Endothelial cell of umbilical vein (primary cell): ENCODE results near the gene ARHGAP32. TPM values are rescaled to one million over a fixed set of nuclear protein-coding genes. Genes with fewer than 3 reads are reported as not detected.

ENCODE experiments used
- BruUV-seq: library from RNA; stranded (reverse); fragments of 400-500 nt; replicated peaks from 2 replicates; lab custom pipeline; 2021; lab: Mats Ljungman, UMichigan
- CTCF ChIA-PET: fragments of 300-600, 350-600 bp; sonication (Branson Sonifier 250); formaldehyde crosslinking; loops from one replicate; lab custom pipeline; 2021; ENCODE audit warnings: antibody characterized with exemption, inconsistent platforms; lab: Charles Lee
- POLR2A ChIA-PET: fragments of 300-600, 350-600 bp; sonication (Branson Sonifier 250); formaldehyde crosslinking; loops from one replicate; lab custom pipeline; 2021; ENCODE audit warnings: antibody characterized with exemption, inconsistent platforms; lab: Charles Lee
- DNase-seq: peaks from one replicate; pipeline ENCODE4 v3.0.0-alpha.2; 2011; ENCODE audit warnings: low read depth, low spot score
- FAIRE-seq: peaks from 2 replicates; lab custom pipeline; 2011; peaks lifted over from hg19 to GRCh38; lab: Jason Lieb, UNC
- H2AFZ ChIP-seq: 2 replicates; pipeline ENCODE4 v1.6.0; 2012; ENCODE audit warnings: low read depth, low read length, control low read depth, inconsistent platforms
- H3K27ac ChIP-seq: 2 replicates; pipeline ENCODE4 v1.5.1; 2011; ENCODE audit warnings: low read depth, mild to moderate bottlenecking, control low read depth, low read length, moderate library complexity; ENCODE audit not compliant: insufficient read depth
- H3K27me3 ChIP-seq, 2 experiments: 2 replicates each; pipeline versions ENCODE4 v1.6.0 to v1.6.1; 2011; ENCODE audit warnings: low read length in 2 of 2, mixed read lengths in 1 of 2; ENCODE audit not compliant: control insufficient read depth in 2 of 2, insufficient read depth in 2 of 2
- H3K36me3 ChIP-seq, 2 experiments: 2 replicates in 1 of 2; 3 replicates in 1 of 2; pipeline ENCODE4 v1.5.1; 2011; ENCODE audit warnings: low read length in 2 of 2, mild to moderate bottlenecking in 1 of 2, moderate library complexity in 1 of 2; ENCODE audit not compliant: control insufficient read depth in 2 of 2, insufficient read depth in 2 of 2; ENCODE audit errors: extremely low read depth in 1 of 2
- H3K4me1 ChIP-seq: 3 replicates; pipeline ENCODE4 v1.5.1; 2011; ENCODE audit warnings: mild to moderate bottlenecking, low read length; ENCODE audit not compliant: control insufficient read depth, insufficient read depth; ENCODE audit errors: extremely low read depth
- H3K4me2 ChIP-seq: 2 replicates; pipeline ENCODE4 v1.6.1; 2011; ENCODE audit warnings: low read length, control low read depth, mixed read lengths; ENCODE audit not compliant: insufficient read depth
- H3K4me3 ChIP-seq, 3 experiments: fragments of 200-600 bp in 1 of 3; sonication (generic), shearing (Covaris generic) in 1 of 3; replicated peaks in 1 of 3; 2 replicates each; pipeline ENCODE4 v1.5.1; 2011 to 2016; ENCODE audit warnings: control low read depth in 3 of 3, low read length in 3 of 3, mild to moderate bottlenecking in 2 of 3, inconsistent platforms in 1 of 3, low read depth in 1 of 3, moderate library complexity in 1 of 3; ENCODE audit not compliant: insufficient read depth in 1 of 3
- H3K79me2 ChIP-seq: 2 replicates; pipeline ENCODE4 v1.6.0; 2012; ENCODE audit warnings: low read length, inconsistent platforms; ENCODE audit not compliant: control insufficient read depth, insufficient read depth
- H3K9ac ChIP-seq: replicated peaks from 2 replicates; pipeline ENCODE3; 2011; ENCODE audit warnings: low read length, control low read depth; ENCODE audit not compliant: insufficient read depth; ENCODE audit errors: extremely low read depth
- H3K9me1 ChIP-seq: replicated peaks from 3 replicates; pipeline ENCODE4 v1.6.0; 2011; ENCODE audit warnings: mild to moderate bottlenecking, low read length; ENCODE audit not compliant: control insufficient read depth, insufficient read depth; ENCODE audit errors: extremely low read depth
- H3K9me3 ChIP-seq: replicated peaks from 2 replicates; pipeline ENCODE4 v1.5.1; 2012; ENCODE audit warnings: low read length, inconsistent platforms; ENCODE audit not compliant: control insufficient read depth, insufficient read depth
- H4K20me1 ChIP-seq: replicated peaks from 2 replicates; pipeline ENCODE3; 2011; ENCODE audit warnings: mild to moderate bottlenecking, low read length; ENCODE audit not compliant: control insufficient read depth, insufficient read depth; ENCODE audit errors: extremely low read depth
- EZH2 ChIP-seq: IDR thresholded peaks from 2 replicates; pipeline ENCODE4 v1.6.1; 2012; ENCODE audit warnings: borderline replicate concordance, low read depth, mild to moderate bottlenecking, moderate library complexity, low read length, inconsistent platforms; ENCODE audit not compliant: severe bottlenecking
- FOS ChIP-seq: IDR thresholded peaks from 2 replicates; pipeline ENCODE4 v1.6.1; 2011; ENCODE audit warnings: mild to moderate bottlenecking, low read length, moderate library complexity, borderline replicate concordance; ENCODE audit not compliant: insufficient read depth
- GATA2 ChIP-seq: IDR thresholded peaks from 2 replicates; pipeline ENCODE4 v1.7.0; 2011; ENCODE audit warnings: low read depth, mild to moderate bottlenecking, moderate library complexity, mixed read lengths, low read length; ENCODE audit not compliant: insufficient read length, insufficient read depth
- JUN ChIP-seq: IDR thresholded peaks from 2 replicates; pipeline ENCODE4 v1.6.1; 2011; ENCODE audit warnings: borderline replicate concordance, low read depth; ENCODE audit not compliant: insufficient read length, insufficient read depth
- MYC ChIP-seq: IDR thresholded peaks from one replicate; pipeline ENCODE4 v1.6.1; 2011; ENCODE audit warnings: mild to moderate bottlenecking, low read depth, low read length
- POLR2A ChIP-seq: IDR thresholded peaks from 2 replicates; pipeline ENCODE4 v1.6.1; 2012; ENCODE audit warnings: low read depth, mild to moderate bottlenecking, control low read depth, low read length
- POLR2AphosphoS5 ChIP-seq: IDR thresholded peaks from 2 replicates; pipeline ENCODE4 v1.6.1; 2012; ENCODE audit warnings: low read depth, mild to moderate bottlenecking, control low read depth, low read length, moderate library complexity; ENCODE audit not compliant: insufficient read depth
- dilution Hi-C: fragments of 300-500 bp; cut with MboI; formaldehyde crosslinking; loops from one replicate; pipeline ENCODE4 v1.15.0; 2019; ENCODE audit warnings: low sequenced_read_pairs; ENCODE audit not compliant: extremely low pct_ligation_motif_present
- intact Hi-C: fragments of 100-400 bp; cut with micrococcal nuclease; formaldehyde crosslinking; loops from one replicate; pipeline ENCODE4 v1.10.0; 2022
- polyA plus RNA-seq, 4 experiments: library from polyadenylated mRNA; depleted of rRNA in 3 of 4; stranded (reverse) in 3 of 4; unstranded in 1 of 4; fragments of >200 nt; gene quantifications; 2 replicates each; pipeline versions ENCODE4 v1.2.1 to v1.2.3, GENCODE V29; 2011 to 2012; ENCODE audit warnings: missing spikeins in 1 of 4
- total RNA-seq: library from RNA; stranded (reverse); gene quantifications from 2 replicates; pipeline ENCODE4 v1.2.3, GENCODE V29; 2021
- TF ChIP-seq, protein P1 (sequence below): IDR thresholded peaks from 2 replicates; pipeline ENCODE4 v1.6.1; 2011; ENCODE audit not compliant: insufficient read depth, insufficient read length
- TF ChIP-seq, protein P2 (sequence below), 2 donors: IDR thresholded peaks; 1 replicate in 1 of 2; 2 replicates in 1 of 2; pipeline ENCODE4 v1.5.1; 2011; ENCODE audit warnings: low read length in 2 of 2, mild to moderate bottlenecking in 2 of 2, moderate library complexity in 2 of 2, control low read depth in 1 of 2, inconsistent platforms in 1 of 2, low read depth in 1 of 2; ENCODE audit not compliant: insufficient read depth in 1 of 2; ENCODE audit errors: extremely low read depth in 1 of 2

Gene ARHGAP32
- total and polyA plus RNA-seq, 2 donors (not counting 3 experiments of a cell fraction or from before 2014, with no cell fraction given), result 3.4 to 9.1 TPM

DNA sequence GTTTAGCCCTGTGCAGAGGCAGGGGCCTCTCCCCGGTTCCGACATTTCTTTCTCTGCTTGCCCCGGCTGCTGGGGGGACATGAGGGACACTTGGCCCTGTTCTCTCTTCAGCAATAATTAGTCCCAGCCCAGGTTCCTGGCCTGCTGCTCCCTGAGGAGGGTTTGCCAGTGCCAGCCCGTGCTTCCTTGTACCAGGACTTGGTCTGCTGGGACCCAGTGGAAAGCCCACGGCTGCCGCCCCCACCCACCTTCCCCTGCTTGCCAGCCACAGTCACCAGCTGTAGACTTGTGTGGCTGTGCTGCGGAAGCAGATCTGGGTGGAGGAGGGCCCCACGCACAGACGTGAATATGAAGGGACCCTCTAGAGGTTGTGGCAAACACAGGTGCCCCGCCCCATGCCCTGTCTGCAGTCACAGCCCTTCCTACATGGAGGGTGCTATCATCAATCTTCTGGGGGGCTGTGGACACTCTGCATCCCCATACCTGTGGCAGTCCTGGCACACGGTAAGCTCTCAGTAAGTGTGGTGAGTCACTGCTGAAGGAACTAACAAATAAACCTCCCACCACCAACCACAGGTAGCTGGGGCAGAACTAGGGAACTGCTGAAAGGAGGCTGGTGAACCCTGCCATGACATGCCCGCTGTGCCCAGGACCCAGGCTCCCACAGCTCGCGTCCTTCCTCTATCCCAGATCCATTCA, 250.4 kb downstream of the ARHGAP32 start:
- dilution Hi-C loops, result no loop called here

DNA sequence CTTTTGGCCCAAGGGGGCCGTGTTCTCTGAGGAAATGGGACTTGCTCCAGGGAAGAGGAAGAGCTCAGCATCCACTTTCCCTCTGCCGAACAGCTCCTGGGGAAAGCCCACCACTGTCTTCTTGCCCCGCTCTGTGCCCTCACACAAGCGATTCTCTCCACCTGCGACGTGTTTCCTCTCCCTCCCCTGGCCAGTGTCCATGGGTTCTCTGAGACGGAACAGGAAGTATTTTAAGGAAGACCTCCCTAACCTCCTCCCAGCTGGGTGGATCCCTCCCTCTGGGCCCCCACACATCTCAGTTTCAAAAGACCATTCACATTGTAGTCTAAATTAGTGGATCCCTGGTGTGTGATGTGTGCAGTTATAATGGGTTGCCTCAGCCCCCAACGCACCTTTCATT, 251.0 kb downstream of the ARHGAP32 start:
- ChIA-PET POLR2A (no interaction called here), CTCF (interaction anchor here (0.9 to 7.4 kb wide), 4 partner anchors 10 to 56 kb away, joined by 3 to 43 read pairs (median 7); no protein-coding TSS in a partner anchor)
- Histone ChIP-seq H3K9me1 (no peaks in the 10 kb centered on the region), H3K4me3 (no peak overlapping the region), H2AFZ (no peak overlapping the region), H3K79me2 (no peaks in the 10 kb centered on the region), H3K27ac (no peak overlapping the region), H3K9me3 (no peaks in the 10 kb centered on the region), H3K27me3 (peaks cover 0 to 2% of the 10 kb centered on the region in 2 experiments), H3K4me2 (no peak overlapping the region), H3K4me1 (no peaks in the 10 kb centered on the region), H3K36me3 (no peaks in the 10 kb centered on the region), H3K9ac (no peak overlapping the region), H4K20me1 (no peaks in the 10 kb centered on the region)
- no peak for DNase-seq
- TF ChIP-seq FOS, result no peak
- no peak for TF ChIP-seq EZH2
- TF ChIP-seq, protein P1, sequence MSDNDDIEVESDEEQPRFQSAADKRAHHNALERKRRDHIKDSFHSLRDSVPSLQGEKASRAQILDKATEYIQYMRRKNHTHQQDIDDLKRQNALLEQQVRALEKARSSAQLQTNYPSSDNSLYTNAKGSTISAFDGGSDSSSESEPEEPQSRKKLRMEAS, result no peak
- TF ChIP-seq, protein P2, sequence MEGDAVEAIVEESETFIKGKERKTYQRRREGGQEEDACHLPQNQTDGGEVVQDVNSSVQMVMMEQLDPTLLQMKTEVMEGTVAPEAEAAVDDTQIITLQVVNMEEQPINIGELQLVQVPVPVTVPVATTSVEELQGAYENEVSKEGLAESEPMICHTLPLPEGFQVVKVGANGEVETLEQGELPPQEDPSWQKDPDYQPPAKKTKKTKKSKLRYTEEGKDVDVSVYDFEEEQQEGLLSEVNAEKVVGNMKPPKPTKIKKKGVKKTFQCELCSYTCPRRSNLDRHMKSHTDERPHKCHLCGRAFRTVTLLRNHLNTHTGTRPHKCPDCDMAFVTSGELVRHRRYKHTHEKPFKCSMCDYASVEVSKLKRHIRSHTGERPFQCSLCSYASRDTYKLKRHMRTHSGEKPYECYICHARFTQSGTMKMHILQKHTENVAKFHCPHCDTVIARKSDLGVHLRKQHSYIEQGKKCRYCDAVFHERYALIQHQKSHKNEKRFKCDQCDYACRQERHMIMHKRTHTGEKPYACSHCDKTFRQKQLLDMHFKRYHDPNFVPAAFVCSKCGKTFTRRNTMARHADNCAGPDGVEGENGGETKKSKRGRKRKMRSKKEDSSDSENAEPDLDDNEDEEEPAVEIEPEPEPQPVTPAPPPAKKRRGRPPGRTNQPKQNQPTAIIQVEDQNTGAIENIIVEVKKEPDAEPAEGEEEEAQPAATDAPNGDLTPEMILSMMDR (IDR thresholded peaks at IDR 0.05; ENCODE audit: extremely low read depth in 1 of 2, insufficient read depth in 1 of 2, low read depth in 1 of 2, low read length in 2 of 2), result no peak
- TF ChIP-seq POLR2AphosphoS5, result no peak
- TF ChIP-seq MYC, result no peak
- no peak for TF ChIP-seq POLR2A
- no peak for TF ChIP-seq JUN
- TF ChIP-seq GATA2, result no peak
- no TSS peak for BruUV-seq
- intact Hi-C loops (no loop called here), dilution Hi-C loops (no loop called here)
- FAIRE-seq, result no peak

More for the DNA sequence above, 250.4 kb downstream of the ARHGAP32 start:
- POLR2A ChIA-PET, result no interaction called here
- no peak for FAIRE-seq
- DNase-seq, result no peak
- CTCF ChIA-PET, result interaction anchor here (0.7 to 7.4 kb wide), 4 partner anchors 15 to 56 kb away, joined by 3 to 43 read pairs (median 6); no protein-coding TSS in a partner anchor
- BruUV-seq, result no TSS peak
- H3K27me3 ChIP-seq, result peaks cover 0 to 2% of the 10 kb centered on the region in 2 experiments
- no peaks in the 10 kb centered on the region for H3K79me2 ChIP-seq
- TF ChIP-seq, protein P1, result no peak
- TF ChIP-seq GATA2 (no peak), MYC (no peak), FOS (no peak), JUN (no peak), POLR2AphosphoS5 (no peak)
- H3K9me3 ChIP-seq, result no peaks in the 10 kb centered on the region
- no peak overlapping the region for H3K27ac ChIP-seq
- no peak overlapping the region for H3K9ac ChIP-seq
- H4K20me1 ChIP-seq, result no peaks in the 10 kb centered on the region
- intact Hi-C loops, result no loop called here
- no peak overlapping the region for H3K4me2 ChIP-seq
- H3K4me3 ChIP-seq, result no peak overlapping the region
- H2AFZ ChIP-seq, result no peak overlapping the region
- no peaks in the 10 kb centered on the region for H3K4me1 ChIP-seq
- H3K36me3 ChIP-seq, result no peaks in the 10 kb centered on the region
- no peaks in the 10 kb centered on the region for H3K9me1 ChIP-seq
